Regular cardiac myocyte (primary cell): ENCODE results near the gene PTPN5. TPM values are rescaled to one million over a fixed set of nuclear protein-coding genes. Genes with fewer than 3 reads are reported as not detected.

Experiments
- total RNA-seq: library from RNA; depleted of rRNA; stranded (reverse); fragments of >200 nt; gene quantifications from 2 replicates; pipeline ENCODE4 v1.2.3, GENCODE V29; 2014

Gene PTPN5
- total RNA-seq: under 0.01 and 0.19 TPM in 2 replicates

GRCh38 chr11:18791207-18791968, at the start of gene PTPN5:
Gene PTPN5 (minus strand): TSS chr11:18791798. CDS start chr11:18771958, 19,840 bp downstream.

DNA sequence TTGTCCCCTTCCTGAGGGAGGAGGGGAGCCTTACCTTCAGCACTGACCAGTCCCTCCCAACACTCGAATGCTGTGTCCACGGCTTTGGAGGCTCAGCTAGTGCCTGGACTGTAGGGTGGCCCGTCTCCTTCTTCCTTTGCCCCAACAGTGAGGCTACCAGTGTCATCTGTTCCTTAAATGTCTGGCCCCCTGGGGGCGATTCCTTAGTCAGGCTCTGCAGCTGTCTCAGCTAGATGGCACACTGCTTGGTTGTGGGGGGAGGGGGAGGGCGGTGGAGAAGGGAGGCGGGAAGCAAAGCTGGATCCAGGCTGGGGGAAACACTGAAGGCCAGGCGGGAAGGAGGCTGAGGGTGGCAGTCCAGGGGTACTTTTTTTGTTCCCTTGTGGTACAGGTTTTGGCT, 65.6 kb downstream of the PTPN5 start, which contains the start of gene IGSF22:
Gene IGSF22 (minus strand): TSS at position 149 of the 400 bp plus-strand sequence. CDS start 1,952 bp downstream, outside the sequence.

DNA sequence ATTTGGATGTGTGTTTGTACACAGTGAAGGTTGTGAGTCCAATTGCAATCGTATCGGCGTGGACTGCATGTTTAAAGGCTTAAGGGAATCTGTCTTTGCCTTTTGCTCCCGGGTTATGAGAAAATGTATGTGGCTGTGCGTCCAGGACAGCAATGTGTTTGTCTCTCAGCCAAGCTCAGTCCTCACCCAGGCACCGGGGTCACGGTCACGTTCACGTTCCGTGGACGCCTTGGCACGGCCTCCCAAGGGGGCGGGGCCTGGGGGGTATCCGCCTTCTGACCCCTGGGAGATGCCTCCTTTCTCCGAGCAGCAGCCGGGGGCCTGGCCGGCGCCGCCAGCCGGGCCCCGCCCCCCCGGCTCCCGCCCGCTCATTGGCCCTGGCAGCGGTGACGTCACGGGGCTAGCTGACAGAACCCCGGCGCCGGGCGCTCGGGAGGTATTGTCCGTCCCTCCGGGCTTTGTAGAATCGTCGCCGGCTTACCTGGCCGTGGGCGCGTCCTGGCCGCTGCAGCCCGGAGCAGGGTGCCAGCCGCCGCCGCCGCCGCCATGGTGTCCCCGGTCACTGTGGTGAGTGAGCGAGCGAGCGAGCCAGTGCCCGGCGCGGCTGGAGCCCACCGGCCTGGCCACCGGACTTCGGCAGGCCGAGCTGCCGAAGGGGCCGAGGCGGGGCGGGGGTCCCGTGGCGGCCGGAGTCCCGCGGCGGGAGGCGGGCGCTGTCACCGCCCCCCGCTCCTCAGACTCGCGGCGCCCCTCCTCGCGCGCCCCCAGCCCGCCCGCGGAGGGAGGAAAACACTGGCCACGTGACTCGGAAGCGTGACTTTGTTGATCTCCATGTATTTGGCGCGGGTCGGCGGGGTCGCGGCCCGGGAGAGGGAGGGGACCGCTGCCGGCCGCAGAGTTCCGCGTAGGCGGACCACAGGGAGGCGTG, 93.0 kb downstream of the PTPN5 start, which contains the start of gene TMEM86A:
Gene TMEM86A (plus strand): TSS at position 439 of the 928 bp plus-strand sequence. CDS start 108 bp downstream, at position 547.

Other genes starting within 250 kb of the PTPN5 start
- gene UEVLD, start 203.1 kb downstream of the PTPN5 start, total RNA-seq: 28.4 and 29.3 TPM in 2 replicates
- 0.19 and 2.0 TPM in 2 replicates for gene MISFA, start 192.0 kb downstream of the PTPN5 start, total RNA-seq
- 16.1 and 24.7 TPM in 2 replicates for gene SPTY2D1, start 157.5 kb downstream of the PTPN5 start, total RNA-seq
- 0.38 and 0.56 TPM in 2 replicates for gene TMEM86A, start 93.0 kb downstream of the PTPN5 start, total RNA-seq
- under 0.01 TPM in 2 replicates for gene IGSF22, start 65.6 kb downstream of the PTPN5 start, total RNA-seq
- gene MRGPRX1, start 147.6 kb upstream of the PTPN5 start, total RNA-seq: not detected in 2 replicates